ENCODE data around the gene USP3.
"Not testable (repeated sequence)": the region's sequence is repeated elsewhere in the genome, so short reads cannot be mapped to it uniquely, and the experiment has no call there.

USP3 gene

DNA sequence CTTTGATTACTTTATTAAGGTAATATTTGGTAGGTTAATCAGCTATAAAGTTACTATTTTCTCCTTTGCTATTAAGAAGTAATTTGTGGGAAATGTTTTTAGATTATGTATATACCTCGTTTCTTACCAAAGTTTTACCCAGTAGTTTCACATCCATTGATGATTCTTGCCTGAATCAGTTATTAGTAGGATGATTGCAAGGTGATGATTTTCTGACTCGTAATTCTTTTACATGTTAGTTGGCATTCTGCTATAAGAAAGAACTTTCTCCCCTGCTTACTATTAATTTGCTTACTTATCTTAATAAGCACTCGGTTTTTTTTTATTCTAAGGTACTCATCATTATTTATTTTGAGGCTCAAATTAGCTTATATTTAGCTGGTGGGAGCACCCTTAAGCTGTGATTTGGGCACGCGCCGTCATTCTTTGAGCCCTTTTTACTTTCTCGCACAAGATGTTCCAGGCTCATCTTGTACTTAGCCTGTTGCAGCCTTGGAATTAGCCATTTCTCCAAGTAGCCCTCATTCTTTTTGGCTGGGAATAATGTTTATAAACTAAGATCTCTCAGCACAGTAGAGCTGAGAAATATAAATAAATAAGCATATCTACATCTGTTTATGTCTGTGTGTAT is 15.3 kb downstream of the USP3 start:
- no peak overlapping the region for H4K8ac ChIP-seq (ENCODE audit: low read depth, low read length)
- H3K79me2 ChIP-seq (ENCODE audit: control insufficient read depth, insufficient read depth, low read length) = peaks cover 8% of the 10 kb centered on the region
- H2BK5ac ChIP-seq (ENCODE audit: low read length) = no peak overlapping the region
- no peak overlapping the region for H3K56ac ChIP-seq (ENCODE audit: low read length)
- no CpG with 5 or more reads among the region's 7 CpGs for WGBS (ENCODE audit: extremely low coverage, insufficient coverage, low lambda C conversion rate)
- H2BK15ac ChIP-seq (replicated peaks; ENCODE audit: low read depth) = no peak overlapping the region
- H3K18ac ChIP-seq (ENCODE audit: low read length) = no peak overlapping the region
- peaks cover 3% of the 10 kb centered on the region for H3K4me1 ChIP-seq (ENCODE audit: control insufficient read depth, low read depth, low read length)
- no peak overlapping the region for H3K4me3 ChIP-seq (ENCODE audit: low read length)
- no peak overlapping the region for H3K4me2 ChIP-seq (ENCODE audit: low read length)
- H3K27ac ChIP-seq (ENCODE audit: low read depth, low read length) = no peak overlapping the region
- no peak overlapping the region for H3K9ac ChIP-seq (ENCODE audit: low read length)
- no peak overlapping the region for H2BK120ac ChIP-seq (ENCODE audit: low read depth, low read length)
- H3K79me1 ChIP-seq (ENCODE audit: low read length) = peaks cover 21% of the 10 kb centered on the region
- no peak overlapping the region for H4K5ac ChIP-seq (ENCODE audit: low read length)
- H3K4ac ChIP-seq (ENCODE audit: low read depth, low read length) = no peak overlapping the region
- DNase-seq = no peak
- H3K27me3 ChIP-seq (ENCODE audit: insufficient read depth, low read length, poor library complexity) = no peaks in the 10 kb centered on the region
- no peak overlapping the region for H3K23ac ChIP-seq (ENCODE audit: low read length)
- no peaks in the 10 kb centered on the region for H3K36me3 ChIP-seq (ENCODE audit: control insufficient read depth, insufficient read depth, low read length)
- no peak overlapping the region for H2AK5ac ChIP-seq (ENCODE audit: low read length)

GRCh38 chr15:63520462-63520861 is 16.1 kb downstream of the USP3 start:
- not testable (repeated sequence) for H3K18ac ChIP-seq (ENCODE audit: low read length); DNase-seq; H3K9ac ChIP-seq (ENCODE audit: low read length); H3K23ac ChIP-seq (ENCODE audit: low read length); H2BK120ac ChIP-seq (ENCODE audit: low read depth, low read length); H3K36me3 ChIP-seq (ENCODE audit: control insufficient read depth, insufficient read depth, low read length); H3K27me3 ChIP-seq (ENCODE audit: insufficient read depth, low read length, poor library complexity); H4K8ac ChIP-seq (ENCODE audit: low read depth, low read length); H4K5ac ChIP-seq (ENCODE audit: low read length); H2AK5ac ChIP-seq (ENCODE audit: low read length); H2BK15ac ChIP-seq (replicated peaks; ENCODE audit: low read depth); H2BK5ac ChIP-seq (ENCODE audit: low read length); H3K27ac ChIP-seq (ENCODE audit: low read depth, low read length); H3K4ac ChIP-seq (ENCODE audit: low read depth, low read length); H3K4me3 ChIP-seq (ENCODE audit: low read length); H3K56ac ChIP-seq (ENCODE audit: low read length); H3K4me1 ChIP-seq (ENCODE audit: control insufficient read depth, low read depth, low read length); H3K4me2 ChIP-seq (ENCODE audit: low read length)
- WGBS (ENCODE audit: extremely low coverage, insufficient coverage, low lambda C conversion rate) = no CpG with 5 or more reads among the region's 7 CpGs
- peaks cover 24% of the 10 kb centered on the region for H3K79me1 ChIP-seq (ENCODE audit: low read length)
- H3K79me2 ChIP-seq (ENCODE audit: control insufficient read depth, insufficient read depth, low read length) = peaks cover 12% of the 10 kb centered on the region

DNA sequence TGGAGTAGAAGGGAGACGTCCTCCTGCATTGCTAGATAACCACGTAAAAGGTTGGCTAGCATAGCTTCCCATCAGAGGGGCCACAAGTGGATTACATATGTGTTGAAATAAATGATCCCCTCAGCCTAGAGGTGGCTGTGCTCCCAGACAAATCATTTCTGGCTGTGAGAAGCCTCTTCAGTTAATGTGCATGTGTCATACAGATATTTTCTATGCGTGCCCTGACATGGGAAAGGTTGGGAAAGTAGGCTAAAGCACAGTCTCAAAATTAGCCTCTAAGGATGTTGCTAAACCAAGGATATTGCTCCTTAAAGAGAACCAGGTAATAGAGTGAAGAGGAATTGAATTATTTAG is 17.8 kb downstream of the USP3 start:
- Histone ChIP-seq H4K5ac (ENCODE audit: low read length) (no peak overlapping the region), H3K4ac (ENCODE audit: low read depth, low read length) (no peak overlapping the region), H3K56ac (ENCODE audit: low read length) (no peak overlapping the region), H2BK120ac (ENCODE audit: low read depth, low read length) (no peak overlapping the region), H3K27me3 (ENCODE audit: insufficient read depth, low read length, poor library complexity) (no peaks in the 10 kb centered on the region), H3K36me3 (ENCODE audit: control insufficient read depth, insufficient read depth, low read length) (no peaks in the 10 kb centered on the region), H3K79me2 (ENCODE audit: control insufficient read depth, insufficient read depth, low read length) (peaks cover 12% of the 10 kb centered on the region), H4K8ac (ENCODE audit: low read depth, low read length) (no peak overlapping the region), H3K23ac (ENCODE audit: low read length) (no peak overlapping the region), H3K4me3 (ENCODE audit: low read length) (no peak overlapping the region), H2AK5ac (ENCODE audit: low read length) (no peak overlapping the region), H3K9ac (ENCODE audit: low read length) (no peak overlapping the region), H3K79me1 (ENCODE audit: low read length) (peaks cover 25% of the 10 kb centered on the region), H2BK15ac (replicated peaks; ENCODE audit: low read depth) (no peak overlapping the region), H3K4me2 (ENCODE audit: low read length) (no peak overlapping the region), H2BK5ac (ENCODE audit: low read length) (no peak overlapping the region), H3K4me1 (ENCODE audit: control insufficient read depth, low read depth, low read length) (peaks cover 3% of the 10 kb centered on the region), H3K27ac (ENCODE audit: low read depth, low read length) (no peak overlapping the region), H3K18ac (ENCODE audit: low read length) (no peak overlapping the region)
- no peak for DNase-seq
- WGBS (ENCODE audit: extremely low coverage, insufficient coverage, low lambda C conversion rate) = no CpG with 5 or more reads among the region's 3 CpGs

DNA sequence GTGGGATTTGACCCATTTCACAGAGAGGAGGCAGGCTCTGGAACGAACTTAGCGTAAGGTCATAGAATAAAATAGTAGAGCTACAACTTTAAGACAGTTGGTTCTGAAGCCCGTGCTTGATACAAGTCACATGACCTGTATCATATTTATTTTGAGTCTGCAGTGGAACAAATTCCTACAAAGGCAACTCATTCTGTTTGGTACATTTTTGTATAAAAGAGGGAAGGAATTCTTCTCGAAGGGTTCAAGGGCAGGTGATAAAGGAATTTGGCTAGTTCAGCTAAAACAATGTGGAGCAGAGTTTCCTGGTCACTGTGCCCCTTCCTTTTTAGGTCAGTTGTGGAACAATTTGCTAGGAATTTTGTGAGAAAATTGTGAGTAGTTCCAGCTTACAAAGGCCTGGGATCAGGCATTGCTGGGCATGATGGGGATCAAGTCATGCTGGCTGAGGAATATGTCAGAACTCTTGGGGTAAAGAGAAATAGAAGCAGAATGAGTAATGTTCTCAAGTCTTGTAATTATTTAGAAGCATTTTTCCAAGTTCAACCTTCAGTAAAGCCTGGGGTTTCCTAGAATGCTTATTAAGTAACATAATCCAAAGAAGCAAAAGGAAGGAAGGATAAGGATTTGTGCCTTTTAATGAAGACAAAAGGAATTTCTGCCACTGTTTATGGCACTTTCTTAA is 19.1 kb downstream of the USP3 start:
- H3K27ac ChIP-seq (ENCODE audit: low read depth, low read length) = no peak overlapping the region
- no peak overlapping the region for H2BK15ac ChIP-seq (replicated peaks; ENCODE audit: low read depth)
- WGBS (ENCODE audit: extremely low coverage, insufficient coverage, low lambda C conversion rate) = no CpG with 5 or more reads among the region's 4 CpGs

GRCh38 chr15:63524316-63525015 is 20.1 kb downstream of the USP3 start:
- no peak overlapping the region for H3K4ac ChIP-seq (ENCODE audit: low read depth, low read length)
- H2BK15ac ChIP-seq (replicated peaks; ENCODE audit: low read depth) = no peak overlapping the region
- H3K56ac ChIP-seq (ENCODE audit: low read length) = no peak overlapping the region
- no peak overlapping the region for H3K9ac ChIP-seq (ENCODE audit: low read length)
- H3K79me1 ChIP-seq (ENCODE audit: low read length) = peaks cover 31% of the 10 kb centered on the region
- no peak overlapping the region for H2BK120ac ChIP-seq (ENCODE audit: low read depth, low read length)
- WGBS (ENCODE audit: extremely low coverage, insufficient coverage, low lambda C conversion rate) = no CpG with 5 or more reads among the region's 5 CpGs
- no peak overlapping the region for H2AK5ac ChIP-seq (ENCODE audit: low read length)
- H3K18ac ChIP-seq (ENCODE audit: low read length) = no peak overlapping the region
- no peak overlapping the region for H4K8ac ChIP-seq (ENCODE audit: low read depth, low read length)
- H3K27ac ChIP-seq (ENCODE audit: low read depth, low read length) = no peak overlapping the region
- H3K27me3 ChIP-seq (ENCODE audit: insufficient read depth, low read length, poor library complexity) = no peaks in the 10 kb centered on the region
- peaks cover 2% of the 10 kb centered on the region for H3K4me1 ChIP-seq (ENCODE audit: control insufficient read depth, low read depth, low read length)
- H3K79me2 ChIP-seq (ENCODE audit: control insufficient read depth, insufficient read depth, low read length) = peaks cover 15% of the 10 kb centered on the region
- no peak overlapping the region for H4K5ac ChIP-seq (ENCODE audit: low read length)
- H3K36me3 ChIP-seq (ENCODE audit: control insufficient read depth, insufficient read depth, low read length) = no peaks in the 10 kb centered on the region
- no peak overlapping the region for H3K23ac ChIP-seq (ENCODE audit: low read length)
- no peak overlapping the region for H3K4me2 ChIP-seq (ENCODE audit: low read length)
- DNase-seq = no peak
- H2BK5ac ChIP-seq (ENCODE audit: low read length) = no peak overlapping the region
- H3K4me3 ChIP-seq (ENCODE audit: low read length) = no peak overlapping the region

More for the DNA sequence above, 19.1 kb downstream of the USP3 start:
- no peaks in the 10 kb centered on the region for H3K27me3 ChIP-seq (ENCODE audit: insufficient read depth, low read length, poor library complexity)
- H4K8ac ChIP-seq (ENCODE audit: low read depth, low read length) = no peak overlapping the region
- no peak overlapping the region for H3K18ac ChIP-seq (ENCODE audit: low read length)
- H3K4me1 ChIP-seq (ENCODE audit: control insufficient read depth, low read depth, low read length) = peaks cover 2% of the 10 kb centered on the region
- no peak overlapping the region for H2BK5ac ChIP-seq (ENCODE audit: low read length)
- peaks cover 15% of the 10 kb centered on the region for H3K79me2 ChIP-seq (ENCODE audit: control insufficient read depth, insufficient read depth, low read length)
- no peak overlapping the region for H3K56ac ChIP-seq (ENCODE audit: low read length)
- no peak overlapping the region for H3K4ac ChIP-seq (ENCODE audit: low read depth, low read length)
- H3K23ac ChIP-seq (ENCODE audit: low read length) = no peak overlapping the region
- H3K9ac ChIP-seq (ENCODE audit: low read length) = no peak overlapping the region
- no peaks in the 10 kb centered on the region for H3K36me3 ChIP-seq (ENCODE audit: control insufficient read depth, insufficient read depth, low read length)
- peaks cover 31% of the 10 kb centered on the region for H3K79me1 ChIP-seq (ENCODE audit: low read length)
- H3K4me2 ChIP-seq (ENCODE audit: low read length) = no peak overlapping the region
- no peak overlapping the region for H2BK120ac ChIP-seq (ENCODE audit: low read depth, low read length)
- no peak overlapping the region for H4K5ac ChIP-seq (ENCODE audit: low read length)
- no peak for DNase-seq
- no peak overlapping the region for H2AK5ac ChIP-seq (ENCODE audit: low read length)
- no peak overlapping the region for H3K4me3 ChIP-seq (ENCODE audit: low read length)
